MV-4-11 (cell line): ENCODE results near the gene LRFN3.
"Not testable (repeated sequence)": the region's sequence is repeated elsewhere in the genome, so short reads cannot be mapped to it uniquely, and the experiment has no call there.

Experiments used
- DNase-seq: peaks from one replicate; lab custom pipeline; 2025; lab: John Stamatoyannopoulos, UW

The LRFN3 gene, protein sequence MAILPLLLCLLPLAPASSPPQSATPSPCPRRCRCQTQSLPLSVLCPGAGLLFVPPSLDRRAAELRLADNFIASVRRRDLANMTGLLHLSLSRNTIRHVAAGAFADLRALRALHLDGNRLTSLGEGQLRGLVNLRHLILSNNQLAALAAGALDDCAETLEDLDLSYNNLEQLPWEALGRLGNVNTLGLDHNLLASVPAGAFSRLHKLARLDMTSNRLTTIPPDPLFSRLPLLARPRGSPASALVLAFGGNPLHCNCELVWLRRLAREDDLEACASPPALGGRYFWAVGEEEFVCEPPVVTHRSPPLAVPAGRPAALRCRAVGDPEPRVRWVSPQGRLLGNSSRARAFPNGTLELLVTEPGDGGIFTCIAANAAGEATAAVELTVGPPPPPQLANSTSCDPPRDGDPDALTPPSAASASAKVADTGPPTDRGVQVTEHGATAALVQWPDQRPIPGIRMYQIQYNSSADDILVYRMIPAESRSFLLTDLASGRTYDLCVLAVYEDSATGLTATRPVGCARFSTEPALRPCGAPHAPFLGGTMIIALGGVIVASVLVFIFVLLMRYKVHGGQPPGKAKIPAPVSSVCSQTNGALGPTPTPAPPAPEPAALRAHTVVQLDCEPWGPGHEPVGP

DNA sequence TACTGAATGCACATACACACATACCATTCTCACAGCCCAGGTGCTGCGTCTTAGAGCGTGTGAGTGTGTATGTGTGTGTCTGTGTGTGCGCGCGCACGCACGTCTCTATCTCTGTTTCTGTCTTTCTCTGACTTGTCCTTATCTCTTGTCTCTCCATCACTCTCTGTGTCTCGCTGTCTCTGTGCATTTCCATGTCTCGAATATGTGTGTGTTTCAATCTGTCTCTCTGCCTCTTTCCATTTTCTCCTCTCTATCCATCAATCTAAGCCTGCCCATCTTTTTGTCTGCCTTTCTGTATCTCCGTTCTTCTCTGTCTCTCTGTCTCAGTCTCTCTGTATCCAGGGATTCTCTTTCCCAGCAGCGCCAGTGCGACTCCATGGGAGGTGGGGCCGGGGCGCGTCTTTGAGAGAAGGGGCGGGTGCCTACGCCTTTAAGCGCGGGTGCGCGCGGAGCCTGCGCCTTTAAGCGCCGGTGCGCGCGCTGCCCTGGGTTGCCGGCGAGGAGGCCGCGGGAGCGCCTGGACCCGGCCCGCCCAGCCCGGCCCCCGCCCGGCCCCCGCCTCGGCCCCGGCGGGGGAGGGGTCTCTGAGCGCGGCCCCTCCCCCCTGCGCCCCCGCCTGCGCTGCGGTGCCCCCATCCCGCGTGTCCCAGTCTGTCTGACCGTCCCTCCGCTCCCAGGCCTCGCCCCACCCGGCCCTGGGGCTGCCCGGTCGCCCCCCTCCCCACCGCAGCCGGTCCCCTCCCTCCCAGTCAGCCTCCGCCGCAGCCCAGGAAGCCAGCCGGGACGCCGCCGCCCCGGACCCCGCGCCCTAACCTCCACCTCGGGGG lies at the start of gene LRFN3:
LRFN3 (plus strand) TSS at position 464 of the 827 bp plus-strand sequence. CDS start 3,052 bp downstream, outside the sequence.
- peak; percentile 46 for DNase-seq

DNA sequence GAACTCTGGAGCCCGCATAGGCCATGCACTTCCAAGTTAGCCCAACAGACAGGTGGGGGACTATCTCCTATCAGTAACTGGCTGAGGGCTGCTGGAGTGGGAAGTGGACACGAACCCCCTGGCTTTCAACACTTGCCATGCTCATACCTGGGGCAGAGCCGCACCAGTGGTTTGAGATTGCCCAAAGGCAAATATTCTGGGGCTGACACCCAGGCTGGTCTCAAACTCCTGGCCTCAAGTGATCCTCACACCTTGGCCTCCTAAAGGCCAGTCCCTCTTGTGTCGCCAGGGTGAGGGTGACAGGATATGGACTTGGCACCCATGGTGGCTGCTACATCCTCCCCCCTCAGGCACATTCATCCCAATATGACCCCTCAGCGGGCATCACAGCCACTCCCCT lies 49.0 kb upstream of the LRFN3 start:
- DNase-seq: no peak

DNA sequence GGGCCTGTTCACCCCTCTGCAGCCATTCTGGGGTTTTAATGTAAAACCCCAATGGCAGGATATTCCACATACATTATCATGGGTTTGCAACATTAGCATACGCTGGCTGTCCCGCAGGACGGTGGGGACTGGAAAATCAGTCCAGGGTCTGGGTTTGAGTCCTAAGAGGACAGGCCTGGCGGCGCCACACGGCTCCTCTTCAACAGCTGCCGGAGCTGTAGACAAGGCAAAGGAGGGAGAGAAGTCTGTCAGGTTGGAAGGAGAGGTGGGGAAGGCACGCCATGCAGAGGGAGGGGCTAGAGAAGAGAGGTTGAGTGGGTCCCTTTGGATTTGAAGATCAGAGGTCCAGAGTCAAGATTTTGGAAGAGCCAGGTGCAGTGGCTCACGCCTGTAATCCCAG lies 47.8 kb upstream of the LRFN3 start:
- DNase-seq: no peak

DNA sequence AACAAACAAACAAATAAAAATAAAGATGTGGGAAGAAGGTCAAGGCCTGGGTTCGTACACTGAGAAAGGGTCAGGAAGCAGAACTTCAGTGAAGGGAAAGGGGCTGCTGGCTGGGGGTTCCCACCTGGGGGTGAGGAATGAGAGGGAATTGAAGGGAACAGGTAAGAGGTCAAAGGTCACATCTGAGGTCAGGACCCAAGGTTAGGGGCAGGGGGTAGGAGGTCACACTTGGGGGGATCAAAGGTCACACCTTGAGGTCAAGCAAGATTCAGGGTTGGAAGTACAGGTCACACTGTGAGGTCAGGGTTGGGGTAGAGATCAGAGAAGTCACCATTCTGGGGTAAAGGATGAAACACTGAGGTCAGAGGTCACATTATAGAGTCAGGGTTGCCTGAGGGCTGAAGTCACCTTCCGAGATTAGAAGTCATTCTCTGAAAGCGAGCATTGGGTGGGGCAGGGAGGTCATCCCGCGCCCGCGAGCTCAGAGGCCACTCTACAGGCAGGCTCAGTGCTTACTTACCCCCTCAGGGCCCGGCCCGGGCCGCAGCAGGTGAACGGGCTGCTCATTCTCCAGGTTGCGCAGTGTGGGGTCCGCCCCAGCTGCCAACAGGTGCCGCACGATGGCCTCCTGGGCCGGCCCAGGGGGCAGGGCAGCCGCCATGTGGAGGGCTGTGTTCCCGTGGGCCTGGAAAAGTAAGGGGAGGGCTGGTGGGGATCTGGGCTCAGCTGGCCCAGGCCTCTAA lies 46.6 kb upstream of the LRFN3 start:
- no peak for DNase-seq

DNA sequence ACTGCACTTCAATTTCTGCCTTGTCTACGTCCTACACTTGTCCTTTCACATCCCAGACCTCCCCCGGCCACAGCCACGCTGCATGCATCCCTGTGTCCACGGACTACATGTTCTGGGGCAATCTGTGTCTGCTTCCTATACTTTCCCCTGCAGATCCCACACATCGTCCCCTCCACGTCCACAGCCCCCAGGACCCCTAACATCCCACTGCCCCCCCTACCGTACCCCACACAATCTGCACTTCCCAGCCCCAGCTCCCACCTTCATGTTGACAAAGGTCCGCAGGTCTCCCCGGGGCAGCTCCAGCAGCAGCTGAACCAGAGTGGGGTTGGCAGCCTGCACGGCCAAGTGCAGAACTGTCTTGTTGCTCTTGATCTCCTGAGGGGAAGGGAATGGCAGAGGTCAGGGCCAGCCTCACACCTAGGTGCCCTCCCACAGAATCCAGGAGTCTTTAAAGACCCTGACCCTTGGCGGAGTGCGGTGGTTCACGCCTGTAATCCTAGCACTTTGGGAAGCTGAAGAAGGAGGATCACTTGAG lies 46.0 kb upstream of the LRFN3 start:
- no peak for DNase-seq

DNA sequence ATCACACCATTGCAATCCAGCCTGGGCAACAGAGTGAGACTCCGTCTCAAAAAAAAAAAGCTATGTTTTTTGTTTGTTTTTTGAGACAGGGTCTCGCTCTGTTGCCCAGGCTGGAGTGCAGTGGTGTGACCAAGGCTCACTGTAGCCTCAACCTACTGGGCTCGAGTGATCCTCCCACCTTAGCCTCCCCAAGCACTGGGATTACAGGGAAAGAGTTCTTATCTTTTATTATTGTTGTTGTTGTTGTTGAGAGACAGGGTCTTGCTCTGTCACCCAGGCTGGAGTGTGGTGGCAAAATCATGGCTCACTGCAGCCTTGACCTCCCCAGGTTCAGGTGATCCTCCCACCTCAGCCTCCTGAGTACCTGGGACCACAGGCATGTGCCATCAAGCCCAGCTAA lies 44.4 kb upstream of the LRFN3 start:
- not testable (repeated sequence) for DNase-seq

DNA sequence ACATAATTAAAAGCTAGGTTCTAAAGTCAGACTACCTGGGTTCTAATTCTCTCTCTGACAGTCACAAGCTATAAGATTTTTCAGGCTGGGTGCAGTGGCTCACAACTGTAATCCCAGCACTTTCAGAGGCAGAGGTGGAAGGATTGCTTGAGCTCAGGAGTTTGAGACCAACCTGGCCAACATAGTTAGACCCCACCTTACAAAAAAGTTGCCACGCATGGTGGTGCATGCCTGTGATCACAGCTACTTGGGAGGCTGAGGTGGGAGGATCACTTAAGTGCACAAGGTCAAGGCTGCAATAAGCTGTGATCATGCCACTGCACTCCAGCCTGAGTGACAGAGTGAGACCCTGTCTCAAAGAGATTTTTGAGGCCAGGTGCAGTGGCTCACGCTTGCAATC lies 41.8 kb upstream of the LRFN3 start:
- DNase-seq: no peak

DNA sequence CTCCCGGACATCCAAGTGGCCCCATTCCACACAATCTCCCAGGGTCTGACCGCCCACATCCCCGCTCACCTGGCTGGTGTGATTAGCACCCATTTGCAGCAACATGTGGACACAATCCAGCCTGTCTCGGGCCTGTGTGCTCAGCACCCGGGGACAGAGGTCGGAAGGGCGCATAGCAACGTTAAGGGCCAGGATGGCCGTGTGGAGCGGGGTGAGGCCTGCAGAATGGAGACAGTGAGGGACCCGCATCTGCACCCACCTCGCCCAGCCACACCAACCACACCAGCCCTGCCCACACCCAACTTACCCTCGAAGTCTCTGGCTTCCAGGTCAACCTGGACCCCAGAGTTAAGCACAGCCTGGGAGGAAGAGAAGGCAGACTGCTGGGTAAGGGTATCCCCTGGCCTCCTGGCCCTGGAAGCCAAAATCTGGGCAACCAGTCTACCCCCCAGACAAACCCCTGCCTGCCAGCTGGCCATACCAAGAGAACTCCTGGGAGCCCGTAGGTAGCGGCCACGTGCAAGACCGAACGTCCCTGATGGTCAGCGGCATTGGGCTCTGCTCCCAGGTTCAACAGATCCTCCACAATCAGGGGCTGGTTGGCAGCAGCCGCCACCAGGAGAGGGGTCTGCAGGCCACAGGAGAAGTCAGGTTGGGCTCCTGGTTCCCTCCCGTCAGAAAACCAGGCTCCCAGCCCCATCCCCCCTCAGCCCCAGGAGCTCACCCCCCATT lies 40.1 kb upstream of the LRFN3 start:
- DNase-seq: no peak

DNA sequence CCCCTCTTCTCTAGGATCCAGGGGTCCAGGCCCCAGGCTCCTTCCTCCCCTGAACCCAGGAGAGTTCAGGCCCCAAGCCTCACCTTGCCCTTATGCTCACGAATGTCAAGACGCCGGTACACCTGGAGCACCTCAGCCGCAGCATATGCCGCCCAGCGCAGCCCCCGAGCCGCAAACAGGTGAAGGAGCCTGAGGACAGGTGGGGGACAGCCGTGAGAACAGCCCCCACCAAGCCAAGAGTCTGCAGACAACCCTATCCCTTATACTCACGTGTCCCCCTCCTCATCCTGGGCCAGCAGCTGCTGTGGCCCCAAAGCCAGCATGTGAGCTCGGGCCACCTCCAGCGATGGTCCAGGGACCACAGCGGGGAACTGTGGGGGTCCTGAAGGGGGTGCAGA lies 39.5 kb upstream of the LRFN3 start:
- no peak for DNase-seq

DNA sequence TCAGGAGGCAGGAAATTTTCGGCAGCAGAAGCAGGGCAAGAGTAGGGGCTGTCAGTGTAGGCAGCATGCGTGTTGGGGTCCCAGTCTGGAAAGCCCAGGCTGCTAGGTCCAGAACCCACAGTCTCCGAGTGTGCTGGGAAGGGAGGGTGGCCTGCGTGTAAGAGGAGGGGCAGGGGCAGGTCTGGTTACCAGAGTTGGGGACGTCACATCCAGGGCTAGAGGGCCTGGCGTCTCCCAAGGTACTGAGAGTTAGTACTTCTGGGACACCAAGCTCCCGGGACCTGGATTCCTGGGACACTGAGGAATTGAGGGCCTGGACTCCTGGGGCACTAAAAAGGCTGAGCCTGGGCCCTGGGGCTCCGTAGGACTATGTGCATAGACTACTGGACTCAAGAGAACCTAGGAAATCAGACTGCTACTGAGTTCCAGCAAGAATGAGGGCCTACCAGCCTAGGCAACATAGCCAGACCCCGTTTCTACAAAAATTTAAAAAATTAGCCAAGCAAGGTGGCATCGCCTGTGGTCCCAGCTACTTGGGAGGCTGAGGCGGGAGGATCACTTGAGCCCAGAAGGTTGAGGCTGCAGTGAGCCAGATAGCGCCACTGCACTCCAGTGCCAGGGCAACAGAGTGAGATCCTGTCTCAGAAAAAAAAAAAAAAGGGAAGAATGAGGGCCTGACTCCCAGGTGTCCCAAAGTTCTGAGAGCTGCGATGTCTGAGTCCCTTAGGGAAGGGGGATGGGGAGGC lies 38.3 kb upstream of the LRFN3 start:
- DNase-seq: no peak

DNA sequence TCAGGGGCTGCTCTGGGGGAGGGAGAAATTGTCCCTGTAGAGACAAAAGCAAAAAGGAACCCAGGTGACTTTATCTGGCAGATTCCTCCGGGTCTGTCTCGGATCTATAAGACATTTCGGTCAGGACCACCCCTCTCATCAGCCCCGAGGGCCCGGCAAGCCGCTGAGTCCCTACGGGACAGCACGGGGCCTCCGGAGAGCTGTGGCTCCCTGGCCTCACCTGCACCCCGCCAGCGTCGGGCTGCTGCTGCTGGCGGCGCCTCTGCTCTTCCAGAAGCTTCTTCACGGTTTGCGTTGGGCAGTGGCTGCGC lies 37.7 kb upstream of the LRFN3 start:
- DNase-seq: no peak

DNA sequence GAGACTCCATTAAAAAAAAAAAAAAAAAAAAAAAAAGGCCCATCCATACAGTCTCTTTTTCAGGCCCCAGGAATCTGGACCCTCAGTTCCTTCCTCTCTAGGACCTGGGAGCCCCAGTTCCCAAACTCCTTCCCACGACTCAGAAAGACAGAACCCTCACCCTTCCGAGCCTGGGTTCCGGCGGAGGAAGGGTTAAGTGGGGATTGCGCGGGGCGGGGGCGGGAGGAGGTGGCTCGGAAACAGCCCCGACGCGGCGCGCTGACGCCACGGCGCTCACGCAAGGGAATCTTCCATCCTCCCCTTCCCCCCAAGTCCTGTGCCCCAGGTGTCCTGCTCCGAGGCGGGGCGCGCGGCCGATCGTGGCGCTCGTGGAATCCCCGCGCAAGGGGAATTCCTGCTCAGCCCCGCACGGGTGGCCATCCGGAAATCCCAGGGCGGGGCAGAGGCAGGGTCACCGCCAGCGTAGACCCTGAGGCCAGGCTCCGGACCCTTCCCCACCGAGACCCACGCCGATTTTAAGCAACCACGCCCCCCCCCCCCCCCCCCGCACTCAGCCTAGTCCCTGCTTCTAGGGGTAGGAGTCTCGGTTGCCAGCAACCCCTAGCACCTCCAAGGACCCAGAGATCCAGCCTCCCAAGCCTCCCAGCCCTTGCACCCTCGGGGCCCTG lies 36.5 kb upstream of the LRFN3 start:
- DNase-seq: peak; percentile 81

DNA sequence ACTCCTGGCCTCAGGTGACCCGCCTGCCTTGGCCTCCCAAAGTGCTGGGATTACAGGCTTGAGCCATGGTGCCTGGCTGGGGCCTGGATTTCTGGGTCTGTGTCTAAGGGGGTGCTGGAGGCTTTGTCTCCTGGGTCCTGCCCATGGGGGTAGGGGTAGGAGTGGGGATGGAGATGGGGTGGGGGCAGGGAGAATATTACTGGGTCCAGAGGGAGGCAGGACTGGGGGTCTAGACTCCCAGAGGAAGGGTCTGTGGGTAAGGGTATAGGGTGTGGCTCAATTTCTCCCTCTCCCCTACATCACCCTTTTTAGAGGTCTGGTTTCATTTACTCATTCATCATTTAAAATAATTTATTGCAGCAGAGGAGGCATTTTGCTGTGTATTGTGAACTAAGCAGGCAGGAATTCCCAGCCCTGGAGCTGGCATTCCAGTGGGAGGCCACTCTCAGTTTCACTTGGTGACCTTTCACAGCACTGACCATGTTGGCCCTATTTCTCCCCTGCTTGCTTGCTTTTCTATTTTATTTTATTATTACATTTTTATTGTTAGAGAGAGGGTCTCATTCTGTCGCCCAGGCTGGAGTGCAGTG lies 35.0 kb upstream of the LRFN3 start:
- DNase-seq: no peak

DNA sequence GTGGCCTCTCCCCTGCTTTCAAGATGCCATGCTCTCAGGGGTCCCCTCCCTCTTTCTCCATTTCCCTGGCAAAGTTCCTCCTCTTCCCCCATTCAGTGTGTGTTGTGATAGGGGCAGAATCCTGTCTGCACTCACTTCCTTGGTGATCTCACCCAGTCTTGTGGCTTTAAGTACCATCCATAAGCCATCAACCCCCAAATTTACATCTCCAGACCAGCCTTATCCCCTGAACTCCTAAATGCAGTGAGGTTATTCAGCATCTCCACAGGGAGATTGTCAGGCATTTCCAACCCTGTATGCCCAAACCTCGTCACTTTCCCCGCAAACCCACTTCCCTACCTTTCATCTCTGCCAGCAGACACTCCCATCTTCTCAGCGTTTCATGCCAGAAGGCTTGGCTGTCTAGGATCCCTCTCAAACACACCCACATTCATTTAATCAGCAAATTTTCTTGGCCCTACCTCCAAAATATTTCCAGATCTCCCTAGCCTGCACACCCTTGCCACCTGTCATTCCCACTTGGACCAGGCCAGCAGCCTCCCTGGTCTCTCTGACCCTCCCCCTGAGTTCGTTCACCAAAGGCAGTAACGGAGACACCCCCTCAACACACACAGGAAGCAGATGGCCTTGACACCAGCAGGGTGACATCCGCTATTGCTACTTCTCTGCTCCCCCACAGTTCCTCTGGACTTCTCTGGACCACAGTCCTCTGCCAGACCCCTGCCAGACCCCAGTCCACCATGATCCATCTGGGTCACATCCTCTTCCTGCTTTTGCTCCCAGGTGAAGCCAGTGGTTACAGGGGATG lies 34.1 kb upstream of the LRFN3 start, which contains the start of gene HCST:
HCST (plus strand) TSS at position 676 of the 808 bp plus-strand sequence; CDS start at position 741, 65 bp downstream.
- peak; percentile 87 for DNase-seq

DNA sequence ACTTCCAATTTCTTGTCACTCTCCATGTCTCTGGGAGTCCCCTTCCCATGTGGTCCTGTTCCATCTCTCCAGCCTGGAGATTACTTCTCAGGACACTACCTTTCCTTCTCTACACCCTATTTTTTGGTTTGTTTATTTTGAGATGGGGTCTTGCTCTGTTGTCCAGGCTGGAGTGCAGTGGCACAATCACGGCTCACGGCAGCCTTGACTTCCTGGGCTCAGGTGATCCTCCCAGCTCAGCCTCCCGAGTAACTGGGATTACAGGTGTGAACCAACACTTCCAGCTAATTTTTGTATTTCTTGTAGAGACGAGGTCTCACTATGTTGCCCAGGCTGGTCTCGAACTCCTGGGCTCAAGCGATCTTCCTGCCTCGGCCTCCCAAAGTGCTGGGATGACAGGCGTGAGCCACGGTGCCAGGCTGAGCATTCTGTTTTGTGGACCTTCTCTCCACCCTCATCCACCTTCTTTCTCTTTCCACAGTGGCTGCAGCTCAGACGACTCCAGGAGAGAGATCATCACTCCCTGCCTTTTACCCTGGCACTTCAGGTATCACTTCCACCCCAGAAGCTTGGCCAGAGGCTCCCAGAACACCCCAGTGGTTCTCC lies 33.2 kb upstream of the LRFN3 start:
- DNase-seq: no peak

DNA sequence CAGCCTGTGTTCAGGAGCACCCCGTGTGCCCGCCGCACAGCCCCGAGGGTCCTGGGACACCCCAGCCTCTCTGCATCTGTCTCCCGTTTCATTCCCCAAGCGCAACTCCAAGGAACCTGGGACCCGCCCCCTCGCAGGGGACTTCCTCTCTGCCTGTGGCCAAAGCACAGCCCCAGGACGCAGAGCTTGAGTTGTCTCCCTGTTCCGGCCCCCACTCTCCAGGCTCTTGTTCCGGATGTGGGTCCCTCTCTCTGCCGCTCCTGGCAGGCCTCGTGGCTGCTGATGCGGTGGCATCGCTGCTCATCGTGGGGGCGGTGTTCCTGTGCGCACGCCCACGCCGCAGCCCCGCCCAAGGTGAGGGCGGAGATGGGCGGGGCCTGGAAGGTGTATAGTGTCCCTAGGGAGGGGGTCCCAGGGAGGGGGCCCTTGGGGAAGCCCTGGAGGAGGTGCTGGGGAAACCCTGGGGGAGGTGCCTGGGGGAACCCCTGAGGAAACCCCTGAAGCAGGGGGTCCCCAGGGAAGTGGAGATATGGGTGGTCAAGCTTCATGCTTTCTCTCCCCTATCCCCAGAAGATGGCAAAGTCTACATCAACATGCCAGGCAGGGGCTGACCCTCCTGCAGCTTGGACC lies 32.5 kb upstream of the LRFN3 start:
- peak; percentile 99 for DNase-seq

DNA sequence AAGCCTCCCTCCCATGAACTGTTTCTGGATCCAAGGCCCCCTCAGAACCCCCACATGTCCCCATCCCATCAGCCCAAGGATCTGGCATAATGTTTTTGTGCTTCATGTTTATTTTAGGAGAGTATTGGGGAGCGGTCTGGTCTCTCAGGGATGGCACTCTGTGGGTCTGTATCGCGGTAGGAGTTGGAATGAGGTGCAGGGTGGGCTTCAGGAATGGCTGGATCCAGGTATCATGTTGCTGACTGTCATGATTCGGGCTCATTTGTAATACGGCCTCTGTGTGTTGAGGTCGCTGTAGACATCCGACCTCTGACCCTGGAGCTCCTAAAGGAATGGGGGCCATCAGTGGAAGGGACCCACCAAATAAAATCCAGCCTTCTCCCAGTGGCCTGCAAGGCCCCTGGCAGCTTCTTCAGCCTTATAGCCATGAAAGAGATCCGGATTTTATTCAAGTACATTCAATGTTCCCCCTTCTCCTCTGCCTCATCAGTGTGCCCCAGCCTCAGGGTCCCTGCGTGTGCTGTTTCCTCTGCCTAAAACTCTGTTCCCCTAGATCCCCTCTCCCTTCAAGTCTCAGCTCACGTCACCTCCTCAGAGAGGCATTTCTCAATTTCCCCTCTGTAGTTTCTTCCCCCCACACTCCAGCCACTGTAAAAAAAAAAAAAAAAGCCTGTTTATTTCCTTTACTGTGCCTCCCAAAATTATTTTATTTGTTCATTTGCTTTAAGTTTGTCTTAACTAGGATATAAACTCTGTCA lies 31.7 kb upstream of the LRFN3 start:
- DNase-seq: peak; percentile 75
